ENCODE measurements around the gene NAA35.
"Not testable (repeated sequence)": the region's sequence is repeated elsewhere in the genome, so short reads cannot be mapped to it uniquely, and the experiment has no call there.

The NAA35 gene

DNA sequence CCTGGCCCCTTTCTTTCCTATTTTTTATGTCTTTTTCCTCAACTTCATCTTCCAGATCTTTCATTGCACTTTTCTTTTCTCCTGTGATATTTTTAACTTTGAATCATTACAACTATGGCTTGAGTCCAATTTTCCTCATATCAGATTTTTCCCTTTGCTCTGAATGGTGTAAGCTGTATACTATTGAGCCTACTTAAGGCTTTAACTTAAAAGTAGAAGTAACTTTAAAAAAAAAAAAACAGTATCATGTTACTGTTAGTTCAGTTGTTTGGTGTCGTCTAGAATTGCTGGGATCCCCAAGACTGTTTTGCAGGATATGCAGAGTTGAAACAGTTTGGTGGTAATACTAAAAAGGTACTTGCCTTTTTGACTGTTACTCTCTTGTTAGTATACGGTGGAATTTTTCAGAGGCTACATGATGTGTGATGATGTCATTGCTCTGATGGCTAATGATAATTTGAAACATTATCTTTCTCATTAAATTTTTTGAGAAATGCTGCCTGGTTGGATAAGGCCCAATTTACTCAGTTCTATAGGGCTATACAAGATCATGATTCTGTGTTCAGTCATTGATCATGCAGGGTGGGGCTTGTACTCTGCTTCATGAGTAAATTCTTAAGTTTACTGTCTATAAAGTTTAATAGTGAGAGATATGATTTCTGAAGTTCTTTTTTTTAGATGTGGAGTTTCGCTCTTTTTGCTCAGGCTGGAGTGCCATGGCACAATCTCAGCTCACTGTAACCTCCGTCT lies 8.8 kb downstream of the NAA35 start:
- no peak for DNase-seq

DNA sequence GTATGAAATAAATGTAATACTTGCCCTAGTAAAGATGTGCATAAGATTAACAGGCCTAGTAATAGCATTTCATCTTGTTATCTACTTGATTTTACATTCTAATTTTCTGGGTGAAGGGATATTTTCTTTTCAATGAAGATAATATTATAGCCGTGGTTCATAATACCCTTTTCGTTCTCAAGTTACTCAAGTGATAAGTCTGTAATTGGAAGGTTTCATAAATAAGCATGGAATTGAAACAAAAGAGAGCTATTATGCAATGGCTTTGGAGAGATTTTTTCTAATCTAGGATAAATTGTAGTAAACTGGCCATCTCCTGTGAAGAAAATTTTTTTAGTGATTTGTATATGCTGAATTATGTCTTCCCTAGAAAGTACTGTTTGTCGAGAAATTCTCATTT lies 19.0 kb downstream of the NAA35 start:
- DNase-seq, result no peak

DNA sequence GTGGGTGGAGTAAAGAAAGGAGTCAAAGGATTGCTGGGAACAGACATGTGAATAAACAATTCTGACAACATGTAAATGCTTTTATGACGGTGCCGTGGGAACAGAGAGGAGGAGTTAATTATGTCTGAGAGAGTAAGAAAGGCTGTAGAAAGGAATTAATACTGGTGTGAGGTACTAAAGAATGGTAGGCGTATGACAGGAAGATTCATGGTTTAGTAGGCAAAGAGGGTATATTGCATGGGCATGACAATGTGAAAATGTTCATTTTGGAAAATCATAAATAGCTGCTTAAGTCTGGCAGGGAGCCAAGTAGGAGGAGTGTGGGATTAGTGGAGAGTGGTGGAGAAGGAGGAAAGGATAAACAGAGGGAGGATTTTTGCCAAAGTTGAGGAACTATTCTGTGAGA lies 19.7 kb downstream of the NAA35 start:
- DNase-seq, result no peak

DNA sequence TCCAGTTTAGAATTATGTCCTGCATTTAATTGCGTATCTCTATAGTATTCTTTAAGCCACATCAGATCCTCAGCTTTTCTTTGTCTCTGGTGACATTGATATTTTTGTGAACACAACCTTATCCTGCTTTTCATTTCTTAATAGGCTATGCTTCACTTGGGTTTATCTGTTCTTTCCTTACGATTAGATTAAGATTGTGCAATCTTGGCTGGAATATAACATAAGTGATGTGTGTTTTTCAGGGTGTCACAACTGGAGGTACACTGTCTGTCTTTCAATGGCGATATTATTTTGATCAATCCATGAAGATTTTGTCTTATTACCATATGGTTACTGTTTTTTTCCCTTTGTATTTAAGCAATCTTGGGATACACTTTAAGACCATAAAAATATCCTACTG lies 23.6 kb downstream of the NAA35 start:
- DNase-seq, result no peak

- DNase-seq, result peak; percentile 43
Measured at GRCh38 chr9:85964949-85965348, 24.0 kb downstream of the NAA35 start.

DNA sequence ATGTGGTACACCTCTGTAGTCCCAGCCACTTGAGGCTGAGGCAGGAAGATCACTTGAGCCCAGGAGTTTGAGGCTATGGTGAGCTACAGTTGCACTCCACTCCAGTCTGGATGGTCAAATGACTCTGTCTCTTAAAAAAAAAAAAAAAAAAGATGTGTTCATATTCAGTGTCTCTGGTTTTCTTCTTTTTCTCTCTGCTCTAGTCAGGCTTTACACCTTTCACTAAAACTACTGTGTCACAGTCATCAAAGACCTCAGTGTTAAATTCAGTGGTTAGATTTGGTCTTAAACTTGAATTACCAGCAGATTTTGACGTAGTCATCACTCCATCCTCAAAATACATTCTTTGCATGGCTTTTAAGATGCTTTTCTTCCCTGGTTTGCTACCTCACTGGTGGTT lies 28.8 kb downstream of the NAA35 start:
- DNase-seq, result no peak

DNA sequence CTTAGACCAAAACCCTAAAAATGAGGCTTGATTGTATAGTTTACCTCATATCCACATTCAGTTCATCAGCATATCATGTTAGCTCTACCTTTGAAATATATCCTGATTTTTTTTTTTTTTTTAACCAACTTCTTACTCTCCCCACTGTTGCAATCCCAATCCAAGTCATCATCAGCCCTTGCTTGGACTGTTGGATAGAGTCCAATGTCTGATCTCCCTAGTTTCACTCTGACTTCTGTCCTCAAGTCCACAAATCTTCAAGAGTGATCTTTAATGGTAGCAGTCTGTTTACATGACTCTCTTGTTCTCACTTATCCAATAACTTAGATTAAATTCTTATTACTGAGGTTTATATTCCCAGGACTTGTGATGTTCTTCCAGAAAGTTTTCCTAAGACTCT lies 30.8 kb downstream of the NAA35 start:
- DNase-seq, result no peak

DNA sequence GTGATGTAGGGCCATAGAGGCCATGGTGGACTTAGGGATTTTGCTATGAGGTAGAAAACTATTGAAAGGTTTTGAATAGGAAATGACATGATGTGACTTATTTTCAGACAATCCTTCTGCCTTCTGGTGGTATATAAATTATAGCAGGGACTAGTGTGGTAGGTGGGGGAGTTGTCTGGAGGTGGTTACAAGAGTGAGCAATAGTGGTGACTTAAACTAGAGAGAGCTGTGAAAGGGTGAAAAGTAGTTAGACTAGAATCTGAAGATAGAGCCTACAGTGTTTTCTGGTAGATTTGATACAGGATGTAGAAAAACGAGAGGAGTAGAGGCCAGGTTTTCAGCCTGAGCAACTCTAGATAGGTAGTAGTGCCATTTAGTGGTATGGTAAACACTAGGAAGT lies 32.3 kb downstream of the NAA35 start:
- no peak for DNase-seq

GRCh38 chr9:85974055-85974547 lies 33.2 kb downstream of the NAA35 start:
- not testable (repeated sequence) for DNase-seq

- no peak for DNase-seq
Measured at GRCh38 chr9:85978496-85978895, 37.5 kb downstream of the NAA35 start.

- no peak for DNase-seq
Measured at GRCh38 chr9:85981369-85981768, 40.4 kb downstream of the NAA35 start.

- DNase-seq, result no peak
Measured at GRCh38 chr9:85984457-85984856, 43.5 kb downstream of the NAA35 start.

DNA sequence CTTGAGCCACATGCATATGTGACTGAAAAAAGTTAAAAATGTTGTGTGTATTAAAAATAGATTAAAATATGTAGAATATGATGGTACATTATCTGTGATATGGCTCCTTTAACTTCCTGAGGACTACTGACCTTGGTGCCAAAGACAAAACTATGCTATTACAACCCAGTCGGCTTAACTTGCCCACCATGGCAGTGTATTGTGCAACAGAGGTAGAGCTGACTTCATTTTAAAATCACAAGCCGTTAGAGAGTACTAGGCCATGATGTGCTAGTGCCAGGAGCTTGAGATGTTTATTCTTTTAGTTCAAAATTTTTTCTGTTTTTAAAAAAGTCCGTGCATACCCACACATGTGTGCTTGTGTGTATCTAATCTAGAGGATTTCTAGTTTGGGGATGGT lies 46.3 kb downstream of the NAA35 start:
- DNase-seq, result no peak

GRCh38 chr9:85994191-85994590 lies 53.2 kb downstream of the NAA35 start:
- no peak for DNase-seq

GRCh38 chr9:85995097-85995496 lies 54.2 kb downstream of the NAA35 start:
- DNase-seq, result no peak

- no peak for DNase-seq
Measured at GRCh38 chr9:85995599-85995998, 54.7 kb downstream of the NAA35 start.

DNA sequence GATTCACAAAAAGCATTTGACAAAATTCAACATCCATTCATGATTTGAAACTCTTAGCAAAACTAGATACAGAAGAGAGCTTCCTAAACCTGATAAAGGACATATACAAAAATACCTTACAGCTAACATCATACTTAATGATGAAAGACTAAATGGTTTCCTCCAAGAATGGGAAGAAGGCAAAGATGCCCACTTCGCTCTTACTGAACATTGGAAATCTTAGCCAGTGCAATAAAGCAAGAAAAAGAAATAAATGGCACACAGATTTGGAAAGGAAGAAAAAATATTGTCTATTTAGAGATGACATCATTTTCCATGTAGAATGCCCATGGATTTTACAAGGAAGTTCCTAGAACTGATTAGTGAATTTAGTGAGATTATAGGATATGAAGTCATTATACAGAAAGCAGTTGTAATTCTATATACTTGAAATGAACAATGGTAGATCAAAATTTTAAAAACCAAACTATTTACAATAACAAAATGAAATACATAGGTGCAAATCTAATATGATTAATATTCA lies 64.4 kb downstream of the NAA35 start:
- no peak for DNase-seq

DNA sequence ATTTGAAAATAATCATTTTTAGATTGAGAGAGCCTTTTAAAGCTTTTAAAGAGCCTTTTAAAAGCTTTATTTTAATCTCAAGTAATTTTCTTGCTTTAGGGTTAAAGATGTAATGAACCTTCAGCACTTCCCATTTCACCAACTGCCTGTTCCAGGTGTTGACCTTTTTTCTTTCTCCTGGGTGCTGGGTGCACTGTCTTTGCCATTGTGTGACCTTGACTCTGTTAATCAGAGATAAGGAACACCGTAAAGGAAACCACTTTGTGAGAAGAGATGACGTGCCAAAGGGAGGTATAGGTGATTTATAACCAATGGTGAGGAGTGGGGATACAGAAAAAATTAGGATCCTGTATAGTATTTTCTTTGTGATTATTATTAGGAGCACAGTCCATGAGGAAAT lies 68.2 kb downstream of the NAA35 start:
- no peak for DNase-seq

DNA sequence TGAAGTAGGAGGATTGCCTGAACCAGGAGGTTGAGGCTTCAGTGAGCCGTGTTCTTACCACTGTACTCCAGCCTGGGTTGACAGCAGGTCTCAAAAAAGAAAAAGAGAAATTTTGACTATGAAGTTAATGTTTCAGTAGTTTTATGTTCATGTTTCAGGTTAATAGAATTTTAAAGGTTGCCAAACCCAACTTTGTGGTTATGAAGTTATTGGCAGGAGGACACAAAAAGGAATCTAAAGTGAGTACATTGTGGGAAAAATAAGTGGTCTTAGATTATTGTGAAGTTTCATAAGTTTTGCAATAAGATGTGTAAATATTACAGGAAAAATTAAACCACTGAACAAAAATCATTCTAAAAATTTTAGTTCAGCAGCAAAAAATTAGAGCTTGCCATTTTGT lies 79.8 kb downstream of the NAA35 start:
- DNase-seq, result no peak

DNA sequence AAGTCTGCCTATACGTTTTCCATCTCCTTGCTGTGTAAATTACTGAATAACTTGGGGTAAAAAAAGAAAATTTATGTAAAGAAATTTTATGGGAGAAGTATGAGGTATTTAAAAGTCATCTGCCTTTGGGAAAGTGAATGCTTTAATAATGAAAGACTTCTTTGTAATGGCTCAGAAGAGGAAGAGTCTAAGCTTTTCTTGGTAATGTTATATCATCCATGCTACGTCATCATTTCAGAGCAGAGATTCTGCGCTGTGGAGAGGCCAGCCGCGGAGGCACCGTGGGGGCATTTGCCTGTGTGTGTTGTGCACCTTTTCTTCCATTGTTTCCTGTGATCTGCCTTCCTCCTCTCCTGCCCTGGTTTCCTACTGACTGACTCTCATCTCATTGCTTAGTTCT lies 80.2 kb downstream of the NAA35 start:
- no peak for DNase-seq

DNA sequence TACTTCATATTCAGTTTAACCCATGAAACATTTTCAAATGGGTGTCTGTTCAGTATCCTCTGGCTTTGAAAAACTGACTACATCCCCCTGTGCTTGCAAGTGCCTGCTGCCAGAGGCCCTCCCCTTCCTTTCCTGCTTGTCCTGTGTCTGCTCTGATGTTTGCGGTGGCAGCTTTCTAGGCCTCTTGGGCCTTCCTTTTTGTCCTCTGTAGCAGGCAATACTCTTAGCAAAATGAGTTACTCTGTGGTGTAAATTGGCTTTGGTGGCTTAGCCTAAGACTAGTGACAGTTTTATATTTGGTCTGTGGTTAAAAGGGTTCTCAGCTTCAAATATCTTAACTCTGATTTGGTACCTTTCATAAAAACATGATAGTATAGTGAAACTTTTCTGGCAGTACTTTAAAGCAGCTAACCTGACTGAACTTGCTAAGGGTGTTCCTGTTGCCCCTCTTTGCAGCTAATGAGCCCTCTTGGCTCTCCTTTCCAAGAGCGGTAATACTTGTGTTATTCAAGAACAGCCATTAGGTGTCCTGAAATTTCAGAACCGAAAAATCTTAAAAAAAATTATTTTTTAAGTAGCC lies 81.8 kb downstream of the NAA35 start:
- peak; percentile 32 for DNase-seq

GRCh38 chr9:86027767-86028166 lies 86.8 kb downstream of the NAA35 start:
- DNase-seq, result no peak

DNA sequence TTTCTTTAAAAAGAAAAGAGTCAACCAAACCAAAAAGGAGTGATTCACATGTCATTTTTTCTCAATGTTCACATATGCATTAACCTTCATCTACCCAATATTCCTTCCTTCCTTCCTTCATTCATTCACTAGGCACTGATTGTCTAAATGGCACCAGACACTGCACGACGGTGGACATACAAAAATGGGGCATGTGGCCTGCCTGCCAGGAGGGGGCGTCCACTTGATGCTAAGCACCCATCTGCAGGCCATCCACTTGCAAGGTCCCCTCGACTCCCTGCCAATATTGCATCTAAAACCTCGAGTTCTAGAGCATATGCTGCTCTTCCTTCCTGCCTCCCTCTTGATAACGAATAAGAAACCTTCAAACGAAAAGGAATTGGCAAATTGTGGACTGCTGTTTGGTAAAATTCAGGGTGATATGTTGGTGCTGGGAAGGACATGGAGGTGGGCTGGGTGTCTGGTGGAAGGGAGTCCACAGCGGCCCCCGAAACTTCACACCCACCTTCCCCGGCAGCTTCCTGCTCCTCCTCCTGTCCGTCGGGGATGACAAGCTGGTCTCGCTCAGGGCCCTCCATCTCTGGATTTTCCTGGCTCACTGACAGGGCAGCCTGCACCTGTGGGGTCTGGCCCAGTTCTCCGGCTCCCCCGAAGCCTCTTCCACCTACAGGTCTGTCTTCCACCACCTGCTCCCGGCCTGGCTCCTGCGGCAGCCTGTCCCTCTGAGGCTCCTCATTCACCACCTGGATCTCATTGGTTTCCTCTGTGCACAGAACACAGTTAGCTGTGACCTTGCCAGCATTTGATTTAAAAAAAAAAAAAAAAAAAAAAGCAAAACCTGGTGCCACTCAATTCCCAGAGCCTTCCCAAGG lies 94.2 kb downstream of the NAA35 start:
- DNase-seq, result peak; percentile 29

All from activated CD4-positive, alpha-beta T cell treated with anti-CD3 and anti-CD28 coated beads, Interleukin-10, Interleukin-2, amounts not matched to agents 100 ng/mL and 50 ng/mL, durations not matched to agents 16 hours and 8 hours (primary cell).